ENCODE data around the gene CCDC170.

DNA sequence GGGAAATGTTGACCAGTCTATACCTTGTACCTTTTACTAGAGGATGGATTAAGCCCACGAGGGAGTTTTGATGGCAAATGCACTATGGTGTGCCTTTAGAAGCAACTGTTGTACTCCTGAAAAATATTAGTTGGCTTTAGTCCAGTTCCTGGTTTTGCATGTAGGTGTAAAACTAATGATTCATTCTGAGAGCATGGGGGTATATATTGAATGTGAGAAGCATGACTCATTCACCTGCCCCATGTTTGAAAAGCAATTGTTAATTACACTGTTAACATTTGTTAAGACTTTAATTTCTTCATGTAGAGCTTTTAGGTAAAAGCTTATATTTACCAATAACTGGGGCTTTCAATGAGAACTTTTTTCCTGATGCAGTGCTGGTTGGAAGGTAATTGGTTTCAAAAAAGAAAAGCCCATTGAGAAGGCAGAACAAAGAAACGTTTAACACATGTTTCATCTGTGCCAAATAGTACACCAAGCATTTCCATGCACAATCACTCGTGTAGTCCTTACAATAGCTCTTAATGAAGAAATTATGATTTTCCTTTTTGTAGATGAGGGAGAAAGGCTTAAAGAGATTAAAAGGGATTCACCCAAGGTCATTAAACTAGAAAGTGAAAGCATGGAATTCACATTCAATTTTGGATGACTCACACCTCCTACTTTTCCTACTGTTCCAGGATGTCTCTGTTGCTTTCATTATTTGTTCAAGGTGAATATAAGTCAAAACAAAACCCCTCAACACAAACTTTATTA lies 134.1 kb downstream of the CCDC170 start:
- TF ChIP-seq, protein P1, sequence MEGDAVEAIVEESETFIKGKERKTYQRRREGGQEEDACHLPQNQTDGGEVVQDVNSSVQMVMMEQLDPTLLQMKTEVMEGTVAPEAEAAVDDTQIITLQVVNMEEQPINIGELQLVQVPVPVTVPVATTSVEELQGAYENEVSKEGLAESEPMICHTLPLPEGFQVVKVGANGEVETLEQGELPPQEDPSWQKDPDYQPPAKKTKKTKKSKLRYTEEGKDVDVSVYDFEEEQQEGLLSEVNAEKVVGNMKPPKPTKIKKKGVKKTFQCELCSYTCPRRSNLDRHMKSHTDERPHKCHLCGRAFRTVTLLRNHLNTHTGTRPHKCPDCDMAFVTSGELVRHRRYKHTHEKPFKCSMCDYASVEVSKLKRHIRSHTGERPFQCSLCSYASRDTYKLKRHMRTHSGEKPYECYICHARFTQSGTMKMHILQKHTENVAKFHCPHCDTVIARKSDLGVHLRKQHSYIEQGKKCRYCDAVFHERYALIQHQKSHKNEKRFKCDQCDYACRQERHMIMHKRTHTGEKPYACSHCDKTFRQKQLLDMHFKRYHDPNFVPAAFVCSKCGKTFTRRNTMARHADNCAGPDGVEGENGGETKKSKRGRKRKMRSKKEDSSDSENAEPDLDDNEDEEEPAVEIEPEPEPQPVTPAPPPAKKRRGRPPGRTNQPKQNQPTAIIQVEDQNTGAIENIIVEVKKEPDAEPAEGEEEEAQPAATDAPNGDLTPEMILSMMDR (IDR thresholded peaks at IDR 0.05): no peak
- TF ChIP-seq POLR2A (IDR thresholded peaks at IDR 0.05): no peak
